Thyroid gland (tissue), 4 donors: Measurements from ENCODE around the gene POMGNT2.

Source experiments
- POLR2A ChIP-seq, 2 donors: fragments of 450-650 bp; IDR thresholded peaks; one replicate each; pipeline ENCODE4 v1.6.1; 2017; ENCODE audit warnings: antibody characterized with exemption in 2 of 2, mild to moderate bottlenecking in 2 of 2, moderate library complexity in 1 of 2
- TF ChIP-seq, protein P1 (sequence below), 6 experiments: fragments of 200-600 bp in 3 of 6; fragments of 450-650 bp in 3 of 6; sonication (generic) in 3 of 6; IDR thresholded peaks; one replicate each; pipeline ENCODE4 v1.5.1; 2016 to 2019; ENCODE audit warnings: antibody characterized with exemption in 6 of 6, mild to moderate bottlenecking in 2 of 6, inconsistent platforms in 1 of 6, moderate library complexity in 1 of 6

DNA sequence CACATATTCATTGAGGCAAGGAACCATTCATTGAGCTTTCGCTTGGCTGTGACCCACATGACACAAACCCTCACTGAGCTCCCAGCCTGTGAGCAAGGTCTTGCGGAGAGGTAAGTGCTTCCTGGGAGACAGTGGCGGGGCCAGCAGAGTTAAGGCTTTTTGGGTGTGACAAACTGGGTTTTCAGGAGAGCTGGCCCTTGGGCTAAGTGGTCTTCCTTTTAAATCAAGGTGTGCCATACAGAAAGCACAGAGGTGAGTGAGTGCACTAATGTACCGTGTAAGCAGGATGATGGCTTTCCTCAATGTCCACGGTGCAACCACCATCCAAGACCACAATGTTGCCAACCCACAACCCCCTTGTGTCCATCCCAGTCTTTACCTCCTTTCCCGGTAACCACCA, 28.6 kb downstream of the POMGNT2 start:
- no peak for TF ChIP-seq POLR2A (IDR thresholded peaks at IDR 0.05)
- TF ChIP-seq, protein P1, sequence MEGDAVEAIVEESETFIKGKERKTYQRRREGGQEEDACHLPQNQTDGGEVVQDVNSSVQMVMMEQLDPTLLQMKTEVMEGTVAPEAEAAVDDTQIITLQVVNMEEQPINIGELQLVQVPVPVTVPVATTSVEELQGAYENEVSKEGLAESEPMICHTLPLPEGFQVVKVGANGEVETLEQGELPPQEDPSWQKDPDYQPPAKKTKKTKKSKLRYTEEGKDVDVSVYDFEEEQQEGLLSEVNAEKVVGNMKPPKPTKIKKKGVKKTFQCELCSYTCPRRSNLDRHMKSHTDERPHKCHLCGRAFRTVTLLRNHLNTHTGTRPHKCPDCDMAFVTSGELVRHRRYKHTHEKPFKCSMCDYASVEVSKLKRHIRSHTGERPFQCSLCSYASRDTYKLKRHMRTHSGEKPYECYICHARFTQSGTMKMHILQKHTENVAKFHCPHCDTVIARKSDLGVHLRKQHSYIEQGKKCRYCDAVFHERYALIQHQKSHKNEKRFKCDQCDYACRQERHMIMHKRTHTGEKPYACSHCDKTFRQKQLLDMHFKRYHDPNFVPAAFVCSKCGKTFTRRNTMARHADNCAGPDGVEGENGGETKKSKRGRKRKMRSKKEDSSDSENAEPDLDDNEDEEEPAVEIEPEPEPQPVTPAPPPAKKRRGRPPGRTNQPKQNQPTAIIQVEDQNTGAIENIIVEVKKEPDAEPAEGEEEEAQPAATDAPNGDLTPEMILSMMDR (IDR thresholded peaks at IDR 0.05): no peak
